HG03039 (cell line): ENCODE data around the gene AK4.
"Not testable (repeated sequence)": the region's sequence is repeated elsewhere in the genome, so short reads cannot be mapped to it uniquely, and the experiment has no call there.

ENCODE experiments used
- ATAC-seq: cut with Tn5 transposase; IDR thresholded peaks from one replicate; pipeline ENCODE4 v1.9.1; 2021; ENCODE audit warnings: mild to moderate bottlenecking, moderate library complexity; ENCODE audit not compliant: unreplicated experiment

The AK4 gene

DNA sequence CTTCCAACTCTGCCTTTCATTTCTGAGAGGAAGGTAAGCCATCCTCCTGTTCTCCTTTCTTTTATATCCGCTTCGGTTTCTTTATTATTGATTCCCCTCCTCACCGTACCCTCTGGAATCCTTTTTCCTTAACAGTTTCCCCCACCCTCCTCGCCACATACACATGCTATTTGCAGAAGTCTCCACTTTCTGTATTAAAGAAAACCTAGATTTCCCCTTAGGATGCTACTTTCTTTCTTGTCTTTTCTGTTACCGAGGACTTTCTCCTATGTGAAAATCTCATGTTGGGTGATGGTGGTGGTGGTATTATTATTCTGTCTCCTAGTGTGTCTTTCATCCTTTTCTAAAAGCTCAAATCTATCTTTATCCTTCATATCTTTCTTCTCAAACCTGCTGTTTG lies 62.3 kb downstream of the AK4 start:
- no peak for ATAC-seq

DNA sequence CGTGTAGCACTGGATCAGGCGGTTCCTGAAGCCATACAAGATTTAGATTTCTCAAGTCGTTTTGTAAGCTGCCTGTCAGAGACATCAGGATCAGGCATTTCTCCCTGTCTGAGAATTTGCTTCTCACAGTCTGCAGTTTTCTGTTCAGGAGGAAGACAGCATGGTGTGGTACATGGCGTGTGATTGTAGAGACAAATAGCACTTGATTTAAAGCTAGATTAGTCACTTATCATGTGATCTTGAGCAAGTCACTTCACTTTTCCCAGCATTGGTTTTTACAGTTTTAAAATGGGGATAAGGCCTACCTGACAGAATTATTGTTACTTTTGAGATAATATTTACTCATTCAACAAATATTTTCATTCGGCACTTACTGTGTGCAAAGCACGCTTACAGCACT lies 63.3 kb downstream of the AK4 start:
- no peak for ATAC-seq

DNA sequence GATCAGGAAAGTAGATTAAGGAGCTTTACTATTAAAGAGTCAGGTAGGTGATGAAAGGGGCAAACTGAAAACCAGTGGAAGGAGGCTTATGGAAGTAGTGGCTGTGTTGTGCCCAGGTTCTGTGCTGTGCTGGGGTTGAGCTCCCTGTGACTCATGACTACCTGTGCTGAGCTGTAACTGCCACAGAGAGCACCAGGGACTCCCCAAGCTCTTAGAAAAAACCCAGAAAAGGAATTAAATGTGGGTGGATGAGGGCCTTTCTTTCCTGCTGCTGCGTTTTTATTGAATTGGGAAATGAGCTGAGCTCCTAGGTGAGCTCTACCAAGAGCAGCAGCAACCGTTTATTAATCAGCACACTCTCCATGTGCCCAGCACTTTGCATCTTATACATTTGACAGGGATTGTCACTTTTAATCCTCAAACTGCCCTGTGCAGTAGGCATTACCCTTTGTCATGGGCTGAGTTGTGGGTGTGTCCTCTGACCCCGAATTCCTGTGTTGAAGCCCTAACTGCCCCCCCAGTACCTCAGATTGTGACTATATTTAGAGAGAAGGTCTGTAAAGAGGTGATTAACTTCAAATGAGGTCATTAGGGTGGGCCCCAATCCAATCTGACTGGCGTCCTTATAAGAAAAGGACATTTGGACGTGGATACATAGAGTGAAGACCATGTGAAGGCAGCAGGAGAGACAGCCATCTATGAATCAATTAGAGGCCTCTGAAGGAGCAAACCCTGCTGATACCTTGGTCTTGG lies 65.4 kb downstream of the AK4 start:
- ATAC-seq: no peak

DNA sequence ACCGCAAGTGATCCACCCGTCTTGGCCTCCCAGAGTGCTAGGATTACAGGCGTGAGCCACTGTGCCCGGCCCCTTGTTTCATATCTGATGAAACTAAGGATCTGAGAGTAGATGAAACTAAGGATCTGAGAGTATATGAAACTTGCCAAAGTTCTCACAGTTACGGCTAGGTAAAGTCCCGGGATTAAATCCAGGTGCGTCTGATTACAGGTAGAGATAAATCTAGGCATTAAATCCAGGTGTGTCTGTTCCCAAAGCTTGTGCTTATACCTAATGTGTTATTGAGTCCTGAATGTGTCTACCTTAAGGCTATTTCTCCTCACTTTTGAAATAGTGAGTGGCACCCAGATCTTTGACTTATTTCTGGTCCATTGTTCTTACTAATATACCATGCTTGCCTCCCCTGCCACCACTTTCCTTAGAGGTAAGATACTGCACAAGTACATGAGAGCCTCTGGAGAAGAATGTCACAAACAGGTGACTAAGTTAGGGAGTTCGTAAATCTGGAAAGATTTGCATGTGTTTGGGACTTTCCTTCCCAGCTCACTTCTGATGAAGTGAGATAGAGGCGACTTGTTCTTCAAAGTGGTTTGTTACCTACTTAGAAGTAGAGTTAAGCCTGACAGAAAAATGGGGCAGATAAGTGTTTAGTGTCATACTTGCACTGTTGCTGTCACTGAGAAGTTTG lies 66.5 kb downstream of the AK4 start:
- no peak for ATAC-seq

DNA sequence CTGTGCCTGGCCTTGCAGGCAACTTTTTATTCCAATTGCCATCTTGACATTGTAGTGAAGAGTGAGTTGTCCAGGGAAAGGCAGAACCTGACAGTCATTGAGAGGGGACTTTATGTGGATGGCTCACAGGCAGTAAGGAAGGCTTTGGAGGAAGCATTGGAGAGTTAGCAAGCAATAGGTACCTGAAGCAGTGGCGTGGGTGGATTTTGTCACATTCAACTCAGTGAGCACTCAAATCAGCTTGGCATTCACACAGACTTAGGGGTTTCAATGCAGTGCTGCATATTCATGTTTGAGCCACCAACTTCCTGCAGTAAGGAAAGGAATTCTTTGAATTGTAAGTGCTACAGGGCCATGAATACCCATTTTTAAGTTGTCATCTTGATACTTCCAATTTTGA lies 69.0 kb downstream of the AK4 start:
- ATAC-seq: no peak

DNA sequence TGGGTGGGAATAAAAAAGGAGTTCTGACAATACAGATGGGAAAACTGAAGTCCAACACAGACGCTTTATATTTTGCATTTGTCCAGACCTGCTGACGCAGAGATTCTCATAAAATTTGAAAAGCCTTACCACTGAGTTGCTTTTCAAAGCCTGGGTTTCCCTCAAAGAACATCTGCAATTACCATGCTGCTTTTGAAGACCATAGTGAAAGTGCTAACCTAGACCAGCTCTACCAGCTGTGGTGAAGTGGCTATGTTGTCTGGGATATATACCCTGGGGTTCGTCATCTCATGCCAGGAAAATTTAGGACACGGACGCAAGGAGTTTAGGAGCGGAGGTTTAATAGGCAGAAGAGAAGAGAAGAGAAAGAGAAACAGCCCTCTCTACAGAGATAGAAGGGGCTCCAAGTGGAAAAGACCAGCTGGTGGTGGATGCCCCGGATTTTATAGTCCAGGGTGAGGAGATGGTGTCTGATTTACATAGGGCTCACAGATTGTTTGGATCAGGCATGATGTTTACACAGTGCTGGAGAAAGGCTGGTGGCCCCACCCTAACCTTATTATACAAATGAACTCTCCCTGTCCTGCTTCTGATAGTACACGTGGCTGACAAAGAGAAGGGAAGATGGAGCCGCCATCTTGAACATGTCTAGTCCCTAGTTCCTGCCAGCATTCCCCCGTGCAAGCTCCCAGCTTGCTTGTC lies 73.8 kb downstream of the AK4 start:
- no peak for ATAC-seq

DNA sequence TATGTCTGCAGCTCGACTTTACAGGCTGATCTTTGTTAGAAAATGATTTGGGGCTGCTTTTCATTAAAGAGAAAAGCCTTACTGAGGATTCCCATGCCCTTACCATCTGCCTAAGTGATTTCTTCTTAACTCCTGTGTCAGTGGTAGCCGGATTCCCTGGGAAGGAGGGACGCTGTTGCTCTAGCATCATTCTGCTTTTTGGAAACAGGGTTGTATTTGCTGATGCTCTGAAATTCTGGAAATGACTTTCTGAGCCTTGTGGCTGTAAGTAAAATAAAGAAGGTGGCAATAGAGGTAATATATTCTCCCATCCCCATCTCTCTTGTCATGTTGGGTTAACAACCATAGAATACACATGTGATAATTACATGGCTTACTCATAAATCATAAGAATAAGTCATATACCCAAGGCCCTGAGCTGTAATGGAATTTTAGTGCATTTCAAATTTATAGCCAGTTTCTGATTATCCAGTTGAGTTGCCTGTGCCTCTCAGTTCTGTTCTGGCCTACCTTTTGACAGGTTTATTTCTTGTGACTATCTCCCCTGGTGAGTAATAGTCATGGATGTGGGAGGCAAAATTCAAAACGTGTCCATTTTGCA lies 74.4 kb downstream of the AK4 start:
- no peak for ATAC-seq

DNA sequence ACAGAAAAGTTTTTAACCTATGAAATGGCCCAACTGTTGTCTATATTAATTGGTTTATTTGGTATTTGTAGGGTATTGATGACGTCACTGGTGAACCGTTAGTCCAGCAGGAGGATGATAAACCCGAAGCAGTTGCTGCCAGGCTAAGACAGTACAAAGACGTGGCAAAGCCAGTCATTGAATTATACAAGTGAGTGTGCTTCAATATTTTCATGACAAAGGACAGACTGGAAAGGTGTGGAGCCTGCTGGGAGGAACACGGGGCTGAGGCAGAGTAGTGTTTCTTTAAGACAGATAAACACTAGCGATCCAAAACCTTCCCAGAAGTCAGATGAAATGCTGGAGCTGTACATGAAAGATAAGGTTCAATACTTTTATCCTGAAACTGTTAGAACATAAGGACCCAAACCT lies 76.7 kb downstream of the AK4 start:
- no peak for ATAC-seq

DNA sequence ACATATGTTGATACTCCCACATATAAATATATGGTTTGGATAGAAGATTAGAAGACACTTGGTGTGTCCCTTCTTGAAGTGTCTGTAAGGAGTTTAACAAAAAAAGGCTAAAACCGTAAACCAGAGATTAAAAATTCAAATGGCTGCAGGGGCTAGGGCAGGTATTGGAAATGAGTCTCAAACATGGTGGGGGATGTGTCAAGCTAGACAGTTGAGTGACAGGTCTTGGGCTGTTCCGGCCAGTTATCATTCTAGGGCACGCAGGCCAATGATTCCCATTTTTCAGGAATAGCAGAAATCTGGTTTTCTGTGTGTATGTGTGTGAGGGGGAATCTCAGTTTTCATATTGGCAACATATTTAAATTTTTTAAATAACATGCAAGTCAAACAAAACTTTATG lies 77.2 kb downstream of the AK4 start:
- no peak for ATAC-seq

DNA sequence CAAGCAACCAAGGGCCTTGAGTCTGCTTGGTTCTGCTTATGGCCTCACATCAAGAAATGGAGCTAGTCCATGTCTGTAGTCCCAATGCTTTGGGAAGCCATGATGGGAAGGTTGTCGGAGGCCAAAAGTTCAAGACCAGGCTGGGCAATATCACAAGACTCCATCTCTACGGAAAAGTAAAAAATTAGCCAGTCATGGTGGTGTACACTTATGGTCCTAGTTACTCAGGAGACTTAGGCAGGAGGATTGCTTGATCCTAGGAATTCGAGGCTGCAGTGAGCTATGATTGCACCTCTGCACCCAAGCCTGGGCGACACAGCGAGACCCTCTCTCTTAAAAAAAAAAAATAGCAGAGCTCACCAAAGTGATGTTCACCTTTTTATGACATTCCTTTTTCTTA lies 81.2 kb downstream of the AK4 start:
- ATAC-seq: no peak

DNA sequence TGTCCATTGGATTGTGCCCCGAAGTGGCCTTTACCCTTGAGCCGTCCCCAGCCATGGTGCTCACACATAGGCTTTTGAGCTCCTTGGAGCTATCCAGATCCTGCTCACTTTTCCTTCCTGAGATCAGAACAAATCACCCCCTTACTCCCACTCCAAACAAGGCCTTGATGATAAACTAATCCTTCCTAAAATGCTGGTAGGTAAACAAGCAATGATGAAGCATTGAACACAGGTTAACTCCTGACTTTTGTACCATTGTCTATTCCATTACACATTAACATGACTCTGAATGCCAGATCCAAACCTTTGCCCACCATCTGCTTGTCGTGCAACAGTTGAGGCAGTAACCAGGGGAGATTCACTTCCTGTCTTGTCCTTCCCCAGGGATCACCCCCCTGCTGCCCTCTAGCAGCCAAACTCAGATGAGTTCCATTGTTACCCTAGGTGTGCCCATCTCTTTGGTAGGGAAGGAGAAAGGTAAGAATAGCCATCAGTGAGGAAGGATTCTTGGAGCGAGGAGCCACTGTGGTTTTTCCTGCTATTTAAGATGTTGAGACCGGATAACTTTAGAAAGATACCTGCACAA lies 81.8 kb downstream of the AK4 start:
- no peak for ATAC-seq

DNA sequence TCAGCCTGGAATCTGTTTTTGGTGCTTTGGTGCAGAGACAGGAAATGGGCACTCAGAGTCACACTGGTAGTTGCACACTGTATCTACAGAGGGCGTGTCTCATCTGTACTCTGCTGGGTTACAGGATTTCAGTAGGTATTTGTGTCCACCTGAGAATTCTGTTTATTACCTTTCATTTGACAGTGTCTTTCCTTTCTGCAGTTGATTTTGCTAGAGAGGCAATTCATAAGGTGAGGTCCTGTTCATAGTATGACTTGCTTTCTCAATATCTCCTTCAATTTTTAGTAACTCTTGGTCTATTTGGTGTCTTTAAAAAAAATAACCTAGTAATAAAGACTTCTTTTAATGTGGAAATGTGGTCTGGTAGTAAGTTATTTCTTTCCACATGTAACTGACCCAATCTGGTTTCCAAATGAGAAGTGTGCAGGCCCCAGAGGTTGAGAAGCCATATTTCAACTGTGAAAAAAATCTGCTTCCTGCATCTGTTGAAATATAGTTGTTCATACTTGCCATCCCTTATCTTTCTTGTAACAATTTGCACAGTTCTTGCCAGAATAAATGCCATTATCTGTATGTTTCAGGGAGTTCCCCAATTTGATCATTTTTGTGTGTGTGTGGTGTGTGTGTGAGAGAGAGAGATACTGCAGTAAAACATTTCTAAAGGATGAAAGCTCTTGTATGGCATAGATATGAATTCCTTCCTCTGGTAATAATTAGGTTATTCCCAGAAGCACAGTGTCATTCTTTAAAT lies 82.9 kb downstream of the AK4 start:
- ATAC-seq: peak; percentile 80

DNA sequence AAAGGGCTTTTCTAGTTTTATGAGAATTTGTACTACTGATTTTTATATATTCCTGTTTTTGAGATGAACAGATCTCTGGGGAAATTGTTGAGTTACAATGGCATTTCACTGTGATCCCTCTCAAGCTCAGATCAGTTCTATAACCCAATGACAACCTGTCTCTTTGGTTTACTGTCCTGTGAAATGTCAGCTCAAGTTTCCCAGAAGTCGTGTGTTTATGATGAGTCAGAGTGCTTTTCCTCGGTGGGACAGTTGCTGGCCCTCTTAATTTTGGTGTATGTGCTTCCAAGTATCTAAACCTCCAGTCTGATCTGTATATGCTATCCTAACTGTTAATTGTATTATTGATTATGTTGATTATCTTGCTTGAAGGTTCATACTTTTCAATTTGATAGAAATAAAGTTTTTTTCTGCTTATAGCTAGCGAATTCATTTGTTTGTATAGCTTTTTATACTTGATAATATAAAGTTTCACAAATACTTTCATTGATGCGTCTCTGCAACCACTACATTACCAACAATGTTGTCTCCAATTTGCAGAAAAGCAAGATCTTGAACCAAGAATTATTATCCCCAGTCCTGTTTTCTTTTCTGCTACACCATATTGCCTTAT lies 83.8 kb downstream of the AK4 start:
- ATAC-seq: no peak

DNA sequence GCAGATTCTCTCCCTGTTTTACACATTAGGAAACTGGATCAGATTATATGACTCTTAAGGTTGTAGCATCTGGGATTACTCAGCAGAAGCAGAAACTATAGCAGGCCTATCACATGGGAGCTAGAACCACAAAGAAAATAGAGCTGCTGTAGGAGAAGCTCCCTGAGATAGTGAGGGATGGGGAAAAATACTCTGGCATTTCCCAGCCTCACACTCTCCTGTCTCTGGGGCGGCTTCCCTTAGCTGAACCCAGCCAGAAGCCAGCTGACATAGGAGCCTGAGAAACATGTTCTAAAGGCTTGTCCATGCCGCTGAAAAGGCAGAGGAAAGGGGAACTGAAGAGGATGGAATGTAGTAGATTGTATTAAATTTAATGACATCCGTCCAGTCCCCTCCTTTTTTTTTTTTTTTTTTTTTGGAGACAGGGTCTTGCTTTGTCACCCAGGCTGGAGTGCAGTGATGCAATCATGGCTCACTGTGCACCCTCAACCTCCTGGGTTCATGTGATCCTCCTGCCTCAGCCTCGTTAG lies 84.5 kb downstream of the AK4 start:
- peak; percentile 30 for ATAC-seq

DNA sequence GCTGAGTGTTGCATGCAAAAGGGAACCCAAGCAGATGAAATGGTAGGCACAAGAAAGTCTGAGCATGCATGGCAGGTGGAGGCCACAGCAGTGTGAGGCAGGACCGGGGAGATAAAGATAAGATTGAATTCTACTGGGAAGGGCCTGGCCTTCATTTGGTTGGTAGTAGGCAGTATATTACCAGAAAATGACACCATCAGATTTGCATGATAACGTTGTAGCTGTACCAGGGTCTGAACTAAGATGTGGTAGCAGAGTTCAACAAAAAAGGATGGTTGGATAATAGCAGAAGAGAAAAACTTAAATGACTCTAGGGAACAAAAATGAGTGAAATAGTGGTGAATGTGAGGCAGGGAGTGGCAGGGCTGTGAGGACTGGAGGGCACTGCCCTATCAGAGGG lies 85.8 kb downstream of the AK4 start:
- ATAC-seq: no peak

DNA sequence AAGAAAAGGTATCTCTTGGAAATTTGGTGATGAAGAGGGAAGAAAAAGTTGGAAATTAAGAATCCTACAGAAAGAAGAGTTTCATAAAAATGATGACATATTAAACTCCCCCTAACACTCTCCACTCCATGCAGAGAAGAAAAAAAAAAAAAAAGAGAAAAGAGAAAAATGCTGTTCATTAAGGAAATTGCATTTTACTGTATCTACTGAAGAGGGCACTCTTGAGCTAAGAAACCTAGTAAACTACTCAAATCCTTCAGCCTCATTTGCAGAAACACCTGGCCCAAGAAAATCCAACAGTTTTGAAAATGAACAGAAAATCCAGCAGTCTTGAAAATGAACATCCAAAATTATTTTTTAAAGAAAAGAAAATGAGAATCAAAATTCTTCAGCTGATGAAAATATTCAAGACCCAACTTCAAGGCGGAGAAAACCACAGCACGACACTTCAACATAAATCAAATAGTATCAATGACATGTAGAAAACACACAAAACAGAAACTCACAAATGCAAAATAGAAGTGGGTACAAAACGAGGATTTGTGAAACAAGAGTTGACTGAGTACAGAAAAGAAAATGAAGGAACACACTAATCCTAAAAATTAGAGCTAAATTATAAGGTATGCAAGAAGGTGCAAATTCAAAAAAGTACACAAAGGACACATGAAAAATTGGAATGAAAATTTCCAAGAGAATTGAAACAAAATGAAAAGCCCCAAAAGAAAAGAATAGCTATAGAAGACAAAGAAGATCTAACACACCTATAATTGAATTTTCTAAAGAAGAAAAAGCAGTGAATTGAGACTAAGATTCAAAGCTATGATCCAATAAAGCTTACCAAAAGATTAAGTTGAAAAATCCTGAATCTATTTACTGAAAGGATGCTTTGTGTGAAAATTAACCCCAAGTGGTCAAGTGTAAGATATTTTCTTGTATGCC lies 88.1 kb downstream of the AK4 start:
- ATAC-seq: no peak

DNA sequence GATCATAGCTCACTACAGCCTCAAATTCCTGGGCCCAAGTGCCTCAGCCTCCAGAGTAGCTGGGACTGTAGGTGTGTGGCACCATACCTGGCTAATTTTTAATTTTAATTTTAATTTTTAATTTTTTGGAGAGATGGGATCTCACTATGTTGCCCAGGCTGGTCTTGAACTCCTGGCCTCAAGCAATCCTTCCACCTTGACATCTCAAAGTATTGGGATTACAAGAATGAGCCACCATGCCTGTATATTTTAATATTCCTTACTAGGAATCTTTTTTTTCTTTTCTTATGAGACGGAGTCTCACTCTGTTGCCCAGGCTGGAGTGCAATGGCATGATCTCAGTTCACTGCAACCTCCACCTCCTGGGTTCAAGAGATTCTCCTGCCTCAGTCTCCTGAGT lies 89.1 kb downstream of the AK4 start:
- not testable (repeated sequence) for ATAC-seq

DNA sequence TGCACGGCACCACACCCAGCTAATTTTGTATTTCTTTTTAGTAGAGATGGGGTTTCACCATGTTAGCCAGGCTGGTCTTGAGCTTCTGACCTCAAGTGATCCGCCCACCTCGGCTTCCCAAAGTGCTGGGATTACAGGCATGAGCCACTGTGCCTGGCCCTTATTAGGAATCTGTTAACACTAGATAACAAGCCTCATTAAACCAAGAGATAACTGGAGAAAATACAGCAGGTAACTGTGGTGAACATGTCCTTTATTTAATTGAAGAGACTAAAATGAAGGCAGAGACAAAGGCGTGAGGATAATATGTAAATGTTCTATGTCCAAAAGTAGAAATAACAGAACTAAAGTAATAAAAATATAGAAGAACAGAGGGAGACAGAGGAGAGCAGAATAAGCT lies 89.5 kb downstream of the AK4 start:
- ATAC-seq: no peak

DNA sequence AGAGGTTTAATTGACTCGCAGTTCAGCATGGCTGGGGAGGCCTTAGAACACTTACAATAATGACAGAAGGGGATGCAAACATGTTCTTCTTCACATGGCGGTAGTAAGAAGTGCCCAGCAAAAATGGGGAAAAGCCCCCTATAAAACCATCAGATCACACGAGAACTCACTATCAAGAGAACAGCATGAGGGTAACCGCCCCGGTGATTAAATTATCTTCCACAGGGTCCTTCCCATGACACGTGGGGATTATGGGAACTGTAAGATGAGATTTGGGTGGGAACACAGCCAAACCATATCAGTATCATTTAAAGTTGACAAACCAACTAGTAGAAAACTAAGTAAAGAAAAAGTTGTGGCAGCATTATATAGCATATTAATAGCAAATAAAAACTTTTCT lies 90.0 kb downstream of the AK4 start:
- no peak for ATAC-seq
